GM23338 (cell line): ENCODE measurements around the gene TAF3. TPM values are rescaled to one million over a fixed set of nuclear protein-coding genes. Genes with fewer than 3 reads are reported as not detected.

Source experiments
- ATAC-seq: fragments of 200-7000 bp; cut with Tn5 transposase; 3 replicates; pipeline ENCODE4 v1.9.1; 2020
- DNase-seq: peaks from one replicate; pipeline ENCODE4 v3.0.0-alpha.2; 2015; ENCODE audit warnings: low spot score
- H2AFZ ChIP-seq: fragments of 200-600 bp; sonication (generic); 2 replicates; pipeline ENCODE4 v1.8.0; 2016; ENCODE audit warnings: antibody characterized with exemption, mild to moderate bottlenecking, moderate library complexity
- H3F3A ChIP-seq: fragments of 200-600 bp; sonication (generic); replicated peaks from 2 replicates; pipeline ENCODE4 v1.8.0; 2017; ENCODE audit warnings: antibody characterized with exemption, mixed run types, low read depth
- H3K27ac ChIP-seq: fragments of 200-600 bp; sonication (generic); 2 replicates; pipeline ENCODE4 v1.6.1; 2016; ENCODE audit warnings: low read depth
- H3K27me3 ChIP-seq: fragments of 200-600 bp; sonication (generic); 2 replicates; pipeline ENCODE4 v1.8.0; 2016; ENCODE audit warnings: mild to moderate bottlenecking, mixed run types, moderate library complexity; ENCODE audit not compliant: insufficient read depth
- H3K36me3 ChIP-seq: fragments of 200-600 bp; sonication (generic); 2 replicates; pipeline ENCODE4 v1.8.0; 2016; ENCODE audit warnings: mild to moderate bottlenecking; ENCODE audit not compliant: insufficient read depth
- H3K4me1 ChIP-seq: fragments of 200-600 bp; sonication (generic); 2 replicates; pipeline ENCODE4 v1.8.0; 2016; ENCODE audit warnings: mild to moderate bottlenecking, moderate library complexity; ENCODE audit not compliant: insufficient read depth
- H3K4me2 ChIP-seq: fragments of 200-600 bp; sonication (generic); 2 replicates; pipeline ENCODE4 v1.7.1; 2017; ENCODE audit warnings: mixed run types
- H3K4me3 ChIP-seq: fragments of 200-600 bp; sonication (generic); 2 replicates; pipeline ENCODE4 v1.6.1; 2016; ENCODE audit warnings: mixed run types
- H3K79me2 ChIP-seq: fragments of 200-600 bp; sonication (generic); replicated peaks from 2 replicates; pipeline ENCODE4 v1.8.0; 2017; ENCODE audit warnings: mild to moderate bottlenecking; ENCODE audit not compliant: insufficient read depth
- H3K9me2 ChIP-seq: fragments of 200-600 bp; sonication (generic); 2 replicates; pipeline ENCODE4 v1.8.0; 2017; ENCODE audit not compliant: insufficient read depth
- H4K20me1 ChIP-seq: fragments of 200-600 bp; sonication (generic); replicated peaks from 2 replicates; pipeline ENCODE4 v1.8.0; 2017; ENCODE audit warnings: mild to moderate bottlenecking; ENCODE audit not compliant: insufficient read depth
- H3K27ac Mint-ChIP-seq: 2 replicates; pipeline ENCODE4 v1.8.0; 2020; ENCODE audit warnings: inconsistent platforms, mild to moderate bottlenecking, moderate library complexity, mixed read lengths
- H3K27me3 Mint-ChIP-seq: 3 replicates; pipeline ENCODE4 v1.8.0; 2022; ENCODE audit warnings: low read depth, mild to moderate bottlenecking, moderate library complexity, mixed read lengths, inconsistent platforms; ENCODE audit not compliant: insufficient read depth, poor library complexity
- H3K36me3 Mint-ChIP-seq: 3 replicates; pipeline ENCODE4 v1.8.0; 2021; ENCODE audit warnings: low read depth, mild to moderate bottlenecking, inconsistent platforms, moderate library complexity, mixed read lengths
- H3K4me1 Mint-ChIP-seq: 3 replicates; pipeline ENCODE4 v1.8.0; 2020; ENCODE audit warnings: mild to moderate bottlenecking, inconsistent platforms, mixed read lengths
- H3K4me3 Mint-ChIP-seq: 3 replicates; pipeline ENCODE4 v1.8.0; 2021; ENCODE audit warnings: moderate library complexity, mild to moderate bottlenecking, inconsistent platforms, mixed read lengths
- H3K9me3 Mint-ChIP-seq: 3 replicates; pipeline ENCODE4 v1.8.0; 2020; ENCODE audit warnings: moderate library complexity, mild to moderate bottlenecking, inconsistent platforms, mixed read lengths
- CREB1 ChIP-seq: fragments of 250-450 bp; sonication (Bioruptor Pico); IDR thresholded peaks from 2 replicates; pipeline ENCODE4 v1.5.0; 2020; ENCODE audit warnings: low read depth, mild to moderate bottlenecking, moderate library complexity
- CTCF ChIP-seq, 2 experiments: fragments of 200-600 bp in 1 of 2; sonication (generic) in 1 of 2; conservative IDR thresholded peaks; 2 replicates each; pipeline versions ENCODE4 v1.5.1 to v1.6.1; 2016 to 2017; ENCODE audit warnings: antibody characterized with exemption in 2 of 2, low read depth in 2 of 2, mild to moderate bottlenecking in 2 of 2, moderate library complexity in 1 of 2
- ETS1 ChIP-seq: IDR thresholded peaks from 2 replicates; pipeline ENCODE4 v1.6.1; 2016; ENCODE audit warnings: antibody characterized with exemption
- JUNB ChIP-seq: IDR thresholded peaks from one replicate; pipeline ENCODE4 v1.6.1; 2016; ENCODE audit warnings: antibody characterized with exemption; ENCODE audit not compliant: unreplicated experiment
- REST ChIP-seq: IDR thresholded peaks from one replicate; pipeline ENCODE4 v1.6.1; 2018; ENCODE audit warnings: antibody characterized with exemption; ENCODE audit not compliant: unreplicated experiment
- STAT1 ChIP-seq: IDR thresholded peaks from one replicate; pipeline ENCODE4 v1.6.1; 2016; ENCODE audit warnings: antibody characterized with exemption; ENCODE audit not compliant: unreplicated experiment
- ZNF114 ChIP-seq: fragments of 250-450 bp; sonication (Bioruptor Pico); IDR thresholded peaks from 2 replicates; pipeline ENCODE4 v1.5.0; 2020; ENCODE audit warnings: mild to moderate bottlenecking, moderate library complexity
- ZNF331 ChIP-seq: fragments of 250-450 bp; sonication (Bioruptor Pico); IDR thresholded peaks from 2 replicates; pipeline ENCODE4 v1.5.0; 2020; ENCODE audit warnings: low read depth, mild to moderate bottlenecking, moderate library complexity
- ZNF462 ChIP-seq: fragments of 250-450 bp; sonication (Bioruptor Pico); IDR thresholded peaks from 2 replicates; pipeline ENCODE4 v1.5.0; 2020; ENCODE audit warnings: mild to moderate bottlenecking, moderate library complexity
- polyA plus RNA-seq: library from polyadenylated mRNA; unstranded; fragments of >200 nt; fragmentation: Nextera tagmentation; extraction: Ambion mirVana; gene quantifications from 2 replicates; pipeline ENCODE4 v1.2.1, GENCODE V29; 2016
- total RNA-seq: library from RNA; depleted of rRNA; stranded (reverse); fragments of >200 nt; shearing (Covaris generic); gene quantifications from 2 replicates; pipeline ENCODE4 v1.2.3, GENCODE V29; 2014

Gene TAF3
- total and polyA plus RNA-seq, 2 experiments from 2014 or later: 6.4 to 15.2 TPM

- no peak overlapping the region for H3K4me2 ChIP-seq
- peaks cover 8% of the 10 kb centered on the region for H3K4me1 Mint-ChIP-seq
- no peaks in the 10 kb centered on the region for H3K79me2 ChIP-seq
- TF ChIP-seq ZNF331 (CRISPR knock-in tag) (no peak), REST (no peak), JUNB (no peak), CTCF (conservative IDR thresholded peaks at IDR 0.05; ENCODE audit: low read depth in 2 of 2) (no peak), ZNF462 (no peak), STAT1 (no peak), ZNF114 (CRISPR knock-in tag) (no peak), ETS1 (no peak), CREB1 (CRISPR knock-in tag) (no peak)
- H3K4me3 Mint-ChIP-seq: no peak overlapping the region
- H3K36me3 Mint-ChIP-seq: no peaks in the 10 kb centered on the region
- H3F3A ChIP-seq: no peaks in the 10 kb centered on the region
- no peaks in the 10 kb centered on the region for H3K27me3 ChIP-seq
- H3K4me3 ChIP-seq: no peak overlapping the region
- no peaks in the 10 kb centered on the region for H3K4me1 ChIP-seq
- H3K9me3 Mint-ChIP-seq: no peaks in the 10 kb centered on the region
- H3K27me3 Mint-ChIP-seq: peaks cover 2% of the 10 kb centered on the region
- no peak overlapping the region for H3K27ac Mint-ChIP-seq
- H2AFZ ChIP-seq: no peak overlapping the region
- DNase-seq (no peak), ATAC-seq (no peak)
- H3K36me3 ChIP-seq: no peaks in the 10 kb centered on the region
- H4K20me1 ChIP-seq: no peaks in the 10 kb centered on the region
- H3K27ac ChIP-seq: no peak overlapping the region
- no peaks in the 10 kb centered on the region; the same call in 1 of the 2 replicates for H3K9me2 ChIP-seq
These were observed 168.5 kb downstream of the TAF3 start for GRCh38 chr10:7986851-7987250.
